HEK293 (cell line): ENCODE results near the gene DOCK3.

ENCODE experiments used
- KLF1 ChIP-seq: fragments of 450-650 bp; formaldehyde crosslinking; IDR thresholded peaks from 2 replicates; pipeline ENCODE4 v1.5.1; 2016; ENCODE audit warnings: missing biosample characterization, missing genetic modification characterization
- MZF1 ChIP-seq: fragments of 450-650 bp; formaldehyde crosslinking; IDR thresholded peaks from 2 replicates; pipeline ENCODE4 v1.5.1; 2017; ENCODE audit warnings: missing biosample characterization, missing genetic modification characterization, borderline replicate concordance
- ZBTB7A ChIP-seq: fragments of 450-650 bp; formaldehyde crosslinking; IDR thresholded peaks from 2 replicates; pipeline ENCODE4 v1.5.1; 2016; ENCODE audit warnings: low read depth, missing biosample characterization, missing genetic modification characterization
- ZNF24 ChIP-seq: fragments of 450-650 bp; formaldehyde crosslinking; IDR thresholded peaks from 2 replicates; pipeline ENCODE4 v1.5.1; 2016; ENCODE audit warnings: missing biosample characterization, missing genetic modification characterization
- ZNF248 ChIP-seq: fragments of 450-650 bp; formaldehyde crosslinking; IDR thresholded peaks from 2 replicates; pipeline ENCODE4 v1.5.1; 2017; ENCODE audit warnings: missing biosample characterization, missing genetic modification characterization
- ZNF501 ChIP-seq: fragments of 450-650 bp; formaldehyde crosslinking; IDR thresholded peaks from 2 replicates; pipeline ENCODE4 v1.5.1; 2016; ENCODE audit warnings: missing biosample characterization, missing genetic modification characterization
- ZNF558 ChIP-seq: fragments of 450-650 bp; formaldehyde crosslinking; IDR thresholded peaks from 2 replicates; pipeline ENCODE4 v1.5.1; 2016; ENCODE audit warnings: missing biosample characterization, missing genetic modification characterization
- ZNF776 ChIP-seq: fragments of 450-650 bp; formaldehyde crosslinking; IDR thresholded peaks from 2 replicates; pipeline ENCODE4 v1.5.0; 2017; ENCODE audit warnings: missing biosample characterization, missing genetic modification characterization, borderline replicate concordance
- TF ChIP-seq, protein P1 (sequence below): fragments of 450-650 bp; formaldehyde crosslinking; IDR thresholded peaks from 2 replicates; pipeline ENCODE4 v1.5.1; 2016; ENCODE audit warnings: missing biosample characterization, missing genetic modification characterization

DNA sequence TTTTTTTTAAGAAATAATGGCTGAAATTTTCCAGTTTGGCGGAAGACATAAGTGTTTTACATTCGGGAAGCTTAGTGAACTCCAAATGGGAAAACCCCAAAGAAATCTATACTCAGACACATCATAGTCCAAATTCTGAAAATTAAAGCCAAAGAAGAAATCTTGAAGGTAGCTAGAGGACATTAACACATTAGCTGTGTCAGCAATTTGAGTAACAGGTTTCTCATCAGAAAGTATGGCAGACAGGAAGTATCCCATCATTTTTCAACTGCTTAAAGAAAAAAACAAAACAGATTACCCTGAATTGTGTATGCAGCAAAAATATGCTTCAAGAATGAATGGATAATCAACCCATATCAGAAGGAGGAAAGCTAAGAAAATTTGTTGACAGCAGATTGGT is 261.7 kb downstream of the DOCK3 start:
- TF ChIP-seq ZNF558 (tag by site-specific recombination) (no peak), ZNF248 (tag by site-specific recombination) (no peak), ZNF24 (tag by site-specific recombination) (no peak), ZNF776 (tag by site-specific recombination) (no peak), ZNF501 (no peak), ZBTB7A (tag by site-specific recombination) (no peak), KLF1 (tag by site-specific recombination) (no peak), MZF1 (tag by site-specific recombination) (no peak)
- TF ChIP-seq, protein P1, sequence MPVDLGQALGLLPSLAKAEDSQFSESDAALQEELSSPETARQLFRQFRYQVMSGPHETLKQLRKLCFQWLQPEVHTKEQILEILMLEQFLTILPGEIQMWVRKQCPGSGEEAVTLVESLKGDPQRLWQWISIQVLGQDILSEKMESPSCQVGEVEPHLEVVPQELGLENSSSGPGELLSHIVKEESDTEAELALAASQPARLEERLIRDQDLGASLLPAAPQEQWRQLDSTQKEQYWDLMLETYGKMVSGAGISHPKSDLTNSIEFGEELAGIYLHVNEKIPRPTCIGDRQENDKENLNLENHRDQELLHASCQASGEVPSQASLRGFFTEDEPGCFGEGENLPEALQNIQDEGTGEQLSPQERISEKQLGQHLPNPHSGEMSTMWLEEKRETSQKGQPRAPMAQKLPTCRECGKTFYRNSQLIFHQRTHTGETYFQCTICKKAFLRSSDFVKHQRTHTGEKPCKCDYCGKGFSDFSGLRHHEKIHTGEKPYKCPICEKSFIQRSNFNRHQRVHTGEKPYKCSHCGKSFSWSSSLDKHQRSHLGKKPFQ (tag by site-specific recombination), result no peak
